ENCODE measurements around the gene NDUFS7.

The NDUFS7 gene

GRCh38 chr19:1386945-1387683 lies 3.4 kb downstream of the NDUFS7 start:
- no peak for DNase-seq (ENCODE audit: low spot score)

- no peak for DNase-seq (ENCODE audit: low spot score)
These were observed 4.3 kb downstream of the NDUFS7 start for GRCh38 chr19:1387684-1388636.

- DNase-seq (ENCODE audit: low spot score) = no peak
These were observed 4.9 kb downstream of the NDUFS7 start for GRCh38 chr19:1388637-1389026.

- DNase-seq (ENCODE audit: low spot score) = no peak
These were observed 5.6 kb downstream of the NDUFS7 start for GRCh38 chr19:1389033-1389940.

GRCh38 chr19:1390890-1391423 lies 7.2 kb downstream of the NDUFS7 start:
- no peak for DNase-seq (ENCODE audit: low spot score)

- no peak for DNase-seq (ENCODE audit: low spot score)
These were observed 8.7 kb downstream of the NDUFS7 start for GRCh38 chr19:1392407-1392806.

GRCh38 chr19:1392939-1393530 lies 9.3 kb downstream of the NDUFS7 start:
- no peak for DNase-seq (ENCODE audit: low spot score)

- DNase-seq (ENCODE audit: low spot score) = no peak
These were observed 10.1 kb downstream of the NDUFS7 start for GRCh38 chr19:1393841-1394240.

GRCh38 chr19:1394252-1395193 lies 10.8 kb downstream of the NDUFS7 start:
- no peak for DNase-seq (ENCODE audit: low spot score)

- no peak for DNase-seq (ENCODE audit: low spot score)
These were observed 11.7 kb downstream of the NDUFS7 start for GRCh38 chr19:1395194-1396018.

GRCh38 chr19:1396019-1396767 lies 12.5 kb downstream of the NDUFS7 start:
- DNase-seq (ENCODE audit: low spot score) = no peak

- DNase-seq (ENCODE audit: low spot score) = no peak
These were observed 13.3 kb downstream of the NDUFS7 start for GRCh38 chr19:1396768-1397679.

GRCh38 chr19:1397838-1398237 lies 14.1 kb downstream of the NDUFS7 start:
- no peak for DNase-seq (ENCODE audit: low spot score)

- no peak for DNase-seq (ENCODE audit: low spot score)
These were observed 15.4 kb downstream of the NDUFS7 start for GRCh38 chr19:1399079-1399478.

GRCh38 chr19:1399745-1400144 lies 16.0 kb downstream of the NDUFS7 start:
- DNase-seq (ENCODE audit: low spot score) = no peak

GRCh38 chr19:1400281-1401137 lies 16.8 kb downstream of the NDUFS7 start:
- peak; percentile 77 for DNase-seq (ENCODE audit: low spot score)
